Melanocyte of skin (primary cell): ENCODE results near the gene GPRC6A. TPM values are rescaled to one million over a fixed set of nuclear protein-coding genes. Genes with fewer than 3 reads are reported as not detected.

Experiments used
- total RNA-seq, 2 donors: library from RNA; depleted of rRNA; stranded (reverse); fragments of >200 nt; gene quantifications; 2 replicates each; pipeline ENCODE4 v1.2.3, GENCODE V29; 2012

GPRC6A gene
- total RNA-seq, result not detected

GRCh38 chr6:116828983-116829382, at the start of gene GPRC6A:
GPRC6A (minus strand) TSS chr6:116829083; CDS start chr6:116829013, 70 bp downstream.

DNA sequence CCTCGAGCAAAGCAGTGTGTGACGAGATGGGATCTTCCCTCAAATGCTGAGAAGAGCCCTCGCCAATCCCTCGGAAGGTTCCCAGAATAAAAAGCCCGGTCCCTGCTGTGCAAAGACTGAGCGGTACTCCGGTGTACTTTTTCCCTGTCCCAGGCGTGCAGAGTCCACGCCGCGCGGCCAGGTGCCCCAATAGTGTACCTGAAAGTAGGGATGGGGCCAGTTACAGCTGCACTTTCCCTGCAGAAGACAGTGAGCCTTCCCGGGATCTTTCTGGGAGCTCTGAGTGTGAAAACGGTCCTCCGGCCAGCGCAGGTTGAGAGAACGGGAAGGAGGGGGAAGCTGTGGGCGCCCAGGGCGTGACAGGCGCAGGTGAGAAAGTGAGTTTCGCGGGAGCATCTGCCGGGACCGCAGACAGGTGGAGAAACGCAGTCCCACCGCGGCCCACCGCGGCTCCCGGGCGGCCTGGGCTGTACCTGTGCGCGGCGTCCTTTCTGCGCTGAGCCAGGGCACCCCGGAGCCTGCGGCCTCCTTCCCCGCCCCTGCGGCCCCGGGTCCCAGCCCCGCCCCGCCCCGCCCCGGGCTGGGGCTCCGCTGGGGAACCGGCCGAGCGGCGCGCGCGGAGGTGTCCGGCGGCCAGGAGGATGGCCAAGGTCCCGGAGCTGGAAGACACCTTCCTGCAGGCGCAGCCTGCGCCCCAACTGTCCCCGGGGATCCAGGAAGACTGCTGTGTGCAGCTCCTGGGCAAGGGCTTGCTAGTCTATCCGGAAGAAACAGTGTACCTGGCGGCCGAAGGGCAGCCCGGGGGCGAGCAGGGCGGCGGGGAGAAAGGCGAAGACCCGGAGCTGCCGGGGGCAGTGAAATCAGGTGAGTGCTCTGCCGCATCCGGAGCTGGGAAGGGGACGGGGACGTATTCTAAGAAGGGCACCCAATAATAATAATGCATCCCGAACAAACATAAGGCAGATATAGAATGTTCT, 48.0 kb upstream of the GPRC6A start, which contains the start of gene RFX6:
Gene RFX6 (plus strand): TSS at position 608 of the 977 bp plus-strand sequence. CDS start 34 bp downstream, at position 642.

GRCh38 chr6:116764961-116765841, 63.7 kb downstream of the GPRC6A start, which contains the start of gene FAM162B:
FAM162B (minus strand) TSS chr6:116765719; CDS start chr6:116765576, 143 bp downstream.

Other genes with a start within 250 kb of the GPRC6A start
- under 1 TPM; under 0.01 to 0.34 TPM for gene RSPH4A, start 212.6 kb downstream of the GPRC6A start, total RNA-seq
- 10 to 100 TPM; 11.7 to 15.7 TPM for gene ZUP1, start 160.3 kb downstream of the GPRC6A start, total RNA-seq
- gene KPNA5, start 147.9 kb downstream of the GPRC6A start, total RNA-seq, result 1 to 10 TPM; 4.3 to 6.9 TPM
- gene FAM162B, start 63.4 kb downstream of the GPRC6A start, total RNA-seq, result under 1 TPM in 1 of 2 donors, not detected in 1; under 0.01 TPM
- gene RFX6, start 48.2 kb upstream of the GPRC6A start, total RNA-seq, result not detected